Fibroblast of skin of back (primary cell): Measurements from ENCODE around the gene ANO2.

Experiments used
- DNase-seq: peaks from one replicate; pipeline ENCODE4 v3.0.0-alpha.2; 2013

Gene ANO2

DNA sequence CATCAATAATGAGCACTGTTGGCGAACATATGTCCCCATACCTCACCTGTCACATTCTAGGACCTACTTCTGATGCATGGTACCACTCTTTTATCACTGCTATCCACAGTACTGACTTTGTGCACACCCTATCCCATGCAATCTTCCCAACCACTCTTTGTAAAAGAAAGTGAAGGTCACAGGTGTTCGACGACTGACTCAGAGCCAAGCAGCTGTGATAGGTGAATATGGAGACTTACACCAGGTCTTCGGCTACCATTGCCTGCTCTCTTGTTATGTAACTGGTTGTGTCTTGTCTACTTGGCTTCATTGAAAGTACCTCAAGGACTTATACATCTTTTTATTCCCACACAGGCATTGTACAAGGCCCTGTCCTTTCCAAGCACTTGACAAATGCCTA, 169.0 kb downstream of the ANO2 start:
- DNase-seq = no peak

DNA sequence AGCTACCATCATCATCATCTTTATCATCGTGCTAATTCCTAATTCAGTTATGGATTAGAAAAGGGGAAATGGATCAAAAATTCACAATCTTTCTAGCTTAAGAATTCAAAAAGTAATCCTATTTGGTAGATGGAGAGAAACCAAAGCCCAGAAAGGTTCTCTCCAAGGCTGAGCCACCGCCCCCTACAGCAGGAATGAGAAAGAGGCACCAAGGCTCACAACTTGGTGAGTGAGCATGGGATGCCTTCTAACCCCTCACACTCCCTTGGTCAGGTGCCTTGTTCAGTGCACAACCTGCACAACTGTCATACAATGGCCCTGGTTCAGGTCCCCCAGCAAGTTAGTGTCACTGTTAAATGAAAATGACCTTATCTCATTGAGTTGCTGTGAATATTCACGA, 171.5 kb downstream of the ANO2 start:
- DNase-seq = no peak

DNA sequence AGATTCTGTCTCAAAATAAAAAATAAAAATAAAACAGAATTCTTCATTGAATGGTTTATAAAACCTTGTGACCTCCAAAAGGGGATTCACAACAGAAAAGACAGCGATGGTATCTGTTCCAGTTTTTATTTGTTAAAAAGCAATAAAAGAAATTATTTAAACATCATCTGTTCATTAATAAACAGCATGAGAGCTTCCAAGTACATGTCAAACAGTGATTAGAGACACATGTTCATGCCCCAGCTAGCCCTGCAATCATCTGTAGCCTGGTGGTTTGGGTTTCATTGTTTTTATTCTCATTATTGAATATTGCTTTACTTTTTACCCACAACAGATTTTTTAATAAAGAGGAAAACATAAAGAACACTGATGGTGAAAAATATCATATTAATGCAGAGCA, 173.3 kb downstream of the ANO2 start:
- no peak for DNase-seq

DNA sequence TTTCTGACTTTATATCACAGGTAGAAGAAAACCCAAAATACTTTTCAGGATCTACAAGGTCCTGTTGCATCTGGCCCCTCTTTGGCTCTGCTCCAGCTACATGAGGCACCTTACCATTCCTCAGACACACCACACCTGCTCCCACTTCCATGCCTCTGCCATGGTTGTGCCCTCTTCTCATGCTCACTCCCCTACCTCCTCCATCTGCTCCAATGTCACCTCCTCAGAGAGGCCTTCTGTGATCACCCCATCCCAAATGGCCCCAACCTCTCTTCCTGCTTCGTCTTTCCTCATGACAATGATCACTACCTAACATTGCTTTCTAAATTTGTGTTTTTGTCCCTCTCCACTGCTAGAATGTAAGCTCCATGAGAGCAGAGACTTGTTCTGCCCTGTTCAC, 174.3 kb downstream of the ANO2 start:
- no peak for DNase-seq

DNA sequence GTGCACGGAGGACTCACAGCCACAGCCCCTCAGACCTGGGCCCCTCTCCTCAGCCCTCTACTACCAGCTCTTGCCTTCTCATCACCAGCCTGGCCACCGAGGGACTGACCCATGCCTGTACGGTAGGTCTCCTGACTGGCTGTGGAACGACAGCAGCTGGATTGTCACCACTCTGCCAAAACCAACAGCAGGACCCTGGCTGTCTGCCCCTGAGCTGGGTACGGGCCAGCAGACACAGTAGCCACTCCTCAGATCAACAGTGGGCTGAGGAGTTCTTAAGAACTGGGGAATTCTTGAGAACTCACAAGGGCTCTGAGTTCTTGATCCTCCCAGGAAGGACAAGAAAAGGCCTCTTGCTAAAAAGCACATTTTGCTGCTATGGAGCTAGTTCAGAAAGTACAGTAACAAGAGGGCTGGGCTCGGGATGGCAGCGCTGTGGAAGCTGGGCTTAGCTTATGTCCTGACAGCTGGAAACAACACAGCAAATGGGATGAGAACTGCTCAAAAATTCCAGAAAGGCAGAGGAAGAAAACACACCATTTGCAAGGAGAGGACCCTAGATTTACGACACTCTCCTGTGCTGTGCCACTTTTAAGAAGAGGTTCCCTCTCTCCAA, 176.4 kb downstream of the ANO2 start:
- no peak for DNase-seq

DNA sequence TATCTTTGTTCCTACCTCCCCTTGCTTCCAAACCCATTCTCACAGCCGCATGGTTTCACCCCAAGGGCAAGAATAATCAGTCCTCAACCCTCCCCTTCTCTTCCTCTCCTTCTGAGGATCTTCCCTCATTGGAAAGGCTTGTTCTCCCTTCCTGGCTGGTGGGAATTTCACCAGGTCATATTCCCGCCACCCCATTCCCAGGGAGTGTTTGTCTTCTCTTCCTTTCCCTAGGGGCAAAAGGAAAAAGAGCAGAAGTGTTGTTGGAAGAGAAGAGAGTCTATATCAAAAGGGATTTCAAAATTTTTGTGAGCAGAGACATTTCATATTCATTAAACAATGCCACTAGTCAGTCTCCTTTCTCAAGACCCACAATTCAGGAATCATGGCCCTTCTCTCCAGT, 176.9 kb downstream of the ANO2 start:
- DNase-seq = no peak

DNA sequence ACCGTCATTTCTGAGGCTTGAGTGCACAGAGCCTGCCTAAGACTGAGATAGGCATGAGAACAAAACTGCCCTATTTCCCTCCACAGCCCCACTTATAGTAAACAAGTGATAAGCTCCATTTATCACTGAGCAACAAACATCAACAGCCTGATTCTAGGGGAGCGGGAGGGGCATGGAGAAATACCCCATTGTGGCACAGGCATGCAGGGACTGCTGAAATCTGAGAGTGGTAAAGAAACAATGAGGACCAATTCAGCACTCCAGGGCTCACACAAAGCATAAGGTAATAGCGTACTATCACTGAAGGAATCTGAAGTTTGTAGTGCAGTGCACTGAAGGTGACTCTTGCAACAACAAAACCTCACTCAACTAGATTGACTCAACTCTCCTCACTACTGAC, 186.7 kb downstream of the ANO2 start:
- DNase-seq = no peak

DNA sequence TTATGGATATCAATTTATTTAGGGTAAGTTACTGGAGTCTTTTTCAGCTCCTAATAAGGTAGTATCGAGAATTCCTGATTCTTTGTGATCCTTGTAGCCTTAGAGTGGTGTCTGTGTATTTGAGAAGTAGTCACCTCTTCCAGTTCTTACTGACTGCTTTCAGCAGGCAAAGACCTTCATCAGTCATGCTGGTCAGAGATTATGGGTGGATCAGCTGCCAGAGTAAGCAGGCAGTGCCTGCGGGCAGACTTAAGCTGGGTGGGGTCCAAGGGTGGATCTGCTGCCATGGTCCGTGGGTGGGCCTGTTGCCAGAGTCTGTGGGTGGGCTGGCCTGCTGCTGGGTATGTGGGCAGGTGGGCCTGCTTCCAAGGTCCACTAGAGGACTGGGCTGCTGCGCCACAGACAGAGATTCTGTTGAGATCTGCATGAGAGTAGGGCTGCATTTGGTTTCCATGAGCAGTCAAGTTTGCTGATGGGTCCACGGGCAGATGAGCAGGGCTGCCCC, 188.7 kb downstream of the ANO2 start:
- DNase-seq = no peak

DNA sequence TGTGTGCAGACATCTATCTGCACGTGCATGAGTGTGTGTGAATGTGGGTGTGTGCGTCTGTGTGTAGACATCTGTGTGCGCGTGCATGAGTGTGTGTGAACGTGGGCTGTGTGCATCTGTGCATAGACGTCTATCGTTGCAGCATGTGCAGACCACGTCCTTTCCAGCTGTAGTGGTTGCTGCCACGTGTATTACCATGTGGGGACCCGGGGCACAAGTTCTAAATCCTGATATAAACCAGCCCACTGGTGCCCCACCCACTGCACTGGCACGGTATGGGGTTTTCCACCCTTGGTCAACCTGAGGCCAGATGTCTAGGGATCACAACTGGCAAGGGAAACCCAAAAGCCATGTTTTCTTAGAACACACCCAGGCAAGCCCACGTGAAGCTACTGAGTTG, 197.0 kb downstream of the ANO2 start:
- no peak for DNase-seq

DNA sequence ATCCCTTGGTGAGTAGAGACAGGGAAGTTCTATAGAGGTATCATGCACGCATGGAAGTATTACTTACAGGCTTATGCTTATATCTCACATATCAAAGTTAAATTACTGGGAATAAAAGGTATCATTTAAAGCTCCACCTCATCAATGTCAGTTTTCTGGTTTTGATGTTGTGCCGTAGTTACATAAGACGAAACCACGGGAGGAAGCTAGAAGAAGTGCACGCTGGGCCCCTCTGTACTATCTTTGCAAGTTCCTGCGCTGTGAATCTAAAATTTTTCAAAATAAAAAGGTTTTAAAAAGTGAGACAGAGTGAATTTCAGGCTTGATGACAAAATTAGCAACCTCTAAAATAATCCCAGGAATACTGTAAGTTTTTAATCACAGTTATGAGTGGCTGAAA, 198.1 kb downstream of the ANO2 start:
- no peak for DNase-seq

DNA sequence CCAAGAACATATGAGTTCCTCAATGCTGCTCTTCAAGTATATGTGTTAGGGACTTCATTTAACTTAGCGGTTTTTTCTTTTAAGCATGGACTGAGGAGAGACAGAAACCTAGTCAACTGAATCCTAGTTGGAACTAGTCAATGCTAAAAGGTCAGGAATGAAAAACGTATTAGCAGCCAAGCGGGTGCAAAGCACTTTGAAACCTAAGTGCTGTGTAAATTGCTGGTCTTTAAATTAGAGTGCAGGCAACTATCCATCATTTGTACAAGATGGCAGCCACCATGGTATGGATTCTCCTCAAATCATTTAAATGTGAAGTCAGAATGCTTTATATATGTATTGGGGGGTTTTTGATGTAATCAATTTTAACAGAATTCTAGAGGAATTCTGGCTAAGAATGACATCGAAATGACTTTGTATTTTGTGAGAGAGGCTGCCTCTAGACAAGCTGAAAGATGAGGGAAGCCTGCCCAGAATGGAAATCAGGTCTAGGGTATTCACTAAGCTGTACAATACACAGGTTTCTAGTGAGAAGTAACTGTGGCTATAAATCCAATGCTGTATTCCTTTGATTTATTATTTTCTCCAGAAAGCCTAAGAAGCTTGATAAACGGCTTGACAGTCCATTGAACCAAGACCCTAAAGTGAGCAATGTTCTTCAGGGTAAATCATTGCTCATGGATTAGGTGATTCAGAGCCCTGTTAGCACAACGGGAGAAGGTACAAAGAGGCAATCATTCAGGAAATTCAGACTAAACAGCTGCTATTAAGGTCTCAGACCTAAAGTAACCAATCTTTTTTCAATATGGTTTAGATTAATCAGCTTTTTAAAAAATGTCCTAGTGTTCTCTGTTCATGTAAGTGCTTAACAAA, 198.8 kb downstream of the ANO2 start:
- no peak for DNase-seq

DNA sequence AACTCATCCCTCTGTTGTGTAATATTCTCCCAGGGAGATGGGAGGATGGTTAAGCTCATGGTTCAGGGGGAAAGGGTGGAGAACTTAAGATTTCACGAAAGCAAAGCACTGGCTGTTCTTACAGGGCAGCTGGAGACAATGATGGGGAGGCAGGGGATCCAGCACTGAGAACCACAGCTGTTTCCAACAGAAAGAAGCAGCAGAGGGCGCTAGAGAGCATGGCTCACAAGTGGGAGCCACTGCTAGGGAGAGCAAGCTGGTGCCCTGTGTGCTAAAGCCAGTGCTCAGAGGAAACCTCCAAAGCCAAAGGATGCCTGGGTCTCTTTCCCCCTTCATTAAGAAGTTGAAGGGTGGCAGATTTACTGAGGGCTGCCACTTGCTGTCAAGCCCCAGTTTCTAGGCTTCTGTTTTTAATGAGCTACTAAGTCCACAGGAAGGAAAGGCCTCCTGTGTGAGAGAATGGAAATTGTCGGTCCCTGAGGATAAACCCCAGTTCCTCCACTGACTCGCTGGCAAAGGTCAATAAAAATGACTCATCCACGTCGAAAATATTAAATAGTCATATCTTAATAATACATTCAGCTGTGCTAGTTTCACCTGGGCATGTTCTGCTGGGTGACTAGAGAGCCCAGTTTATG, 199.7 kb downstream of the ANO2 start:
- DNase-seq = peak; percentile 61

DNA sequence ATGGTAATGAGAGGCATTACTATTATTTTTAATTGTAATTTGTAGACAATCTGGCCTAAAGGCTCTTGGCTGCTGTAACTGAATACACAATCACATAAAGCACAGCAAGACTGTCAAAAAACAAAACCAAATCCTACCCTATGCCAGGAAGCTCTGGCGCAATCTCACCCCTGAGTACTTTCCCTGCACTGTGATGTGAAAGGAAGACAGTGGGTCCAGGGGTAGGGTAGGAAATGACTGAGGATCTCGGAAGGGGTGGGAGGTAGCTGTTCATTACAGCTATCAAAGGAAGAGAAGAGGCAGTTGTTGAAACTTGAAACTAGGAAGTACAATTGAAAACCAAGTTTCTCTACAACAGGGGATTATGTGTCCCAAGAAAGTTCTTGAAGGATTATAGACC, 202.8 kb downstream of the ANO2 start:
- DNase-seq = no peak

DNA sequence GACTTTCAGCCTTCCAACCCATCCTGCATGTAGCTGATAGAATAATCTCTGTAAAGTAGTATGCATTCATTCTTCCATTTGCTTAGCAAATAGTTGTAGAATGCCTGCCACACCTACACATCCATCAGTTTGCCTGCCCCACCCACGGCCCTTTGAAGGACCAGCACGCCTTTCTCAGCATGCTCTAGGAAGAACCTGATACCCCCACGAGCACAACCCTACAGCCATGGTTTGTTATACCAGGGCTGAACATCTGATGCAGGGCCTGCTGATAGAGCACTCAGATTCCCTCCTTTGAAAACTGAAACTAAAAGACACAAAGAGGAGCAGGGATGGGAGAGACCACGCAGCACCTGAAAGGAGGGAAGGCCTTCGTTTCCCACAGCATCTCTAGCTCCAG, 205.1 kb downstream of the ANO2 start:
- DNase-seq = no peak

DNA sequence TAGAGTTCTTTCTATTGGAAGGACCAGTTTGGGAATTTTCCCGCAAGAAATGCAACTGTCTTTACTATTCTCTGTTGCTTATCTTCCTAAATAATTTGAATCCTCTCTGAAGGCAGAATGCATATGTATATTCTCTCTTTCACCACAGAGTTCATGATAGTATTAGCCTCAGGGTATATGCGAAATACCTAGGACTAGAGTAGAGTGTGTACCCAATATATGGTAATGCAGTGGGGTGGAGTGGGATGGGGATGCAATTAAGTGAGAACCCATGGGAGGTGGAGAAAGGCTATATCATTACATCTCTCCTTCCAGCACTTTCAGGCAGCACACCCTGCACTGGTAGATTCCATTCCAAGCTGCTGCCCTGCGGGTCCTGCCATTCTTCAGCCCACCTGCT, 207.3 kb downstream of the ANO2 start:
- DNase-seq = no peak

DNA sequence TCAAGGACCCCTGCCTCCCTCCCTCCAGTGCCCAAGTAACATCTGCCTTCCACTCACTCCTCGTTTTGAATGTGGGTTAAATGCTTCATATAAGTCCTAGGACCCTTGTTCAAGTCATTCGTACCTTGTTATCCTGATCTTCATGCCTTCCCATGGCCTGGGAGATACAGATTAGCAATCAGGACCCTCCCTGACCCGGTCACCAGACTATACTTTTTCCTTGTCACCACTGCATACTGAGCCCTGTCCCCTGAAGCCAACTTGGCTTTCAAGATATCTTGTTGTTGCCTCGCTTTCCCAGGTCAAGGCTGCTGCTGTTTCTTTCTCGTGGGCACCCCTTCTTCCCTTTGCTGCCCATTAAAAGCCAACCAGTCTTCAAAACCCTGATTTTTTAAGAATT, 208.5 kb downstream of the ANO2 start:
- no peak for DNase-seq

DNA sequence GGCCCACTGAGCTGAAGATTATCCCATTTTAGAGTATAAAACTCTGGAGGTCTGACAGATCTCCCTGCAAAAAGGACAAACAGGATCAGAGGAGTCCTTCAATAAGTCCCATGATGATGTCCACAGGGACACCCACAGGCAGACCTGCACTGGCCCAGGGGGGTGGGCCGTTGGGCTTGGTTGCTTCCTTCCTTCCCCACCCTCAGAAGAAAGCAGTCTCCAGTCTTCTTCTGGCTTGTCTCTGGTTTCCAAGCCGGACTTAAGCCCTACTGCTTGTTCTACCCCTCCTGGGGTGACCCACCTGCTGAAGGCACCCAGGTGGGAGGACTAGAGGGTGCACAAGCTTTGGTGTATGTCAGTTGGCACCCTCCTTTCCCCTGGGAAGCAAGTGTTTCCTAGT, 209.0 kb downstream of the ANO2 start:
- no peak for DNase-seq

DNA sequence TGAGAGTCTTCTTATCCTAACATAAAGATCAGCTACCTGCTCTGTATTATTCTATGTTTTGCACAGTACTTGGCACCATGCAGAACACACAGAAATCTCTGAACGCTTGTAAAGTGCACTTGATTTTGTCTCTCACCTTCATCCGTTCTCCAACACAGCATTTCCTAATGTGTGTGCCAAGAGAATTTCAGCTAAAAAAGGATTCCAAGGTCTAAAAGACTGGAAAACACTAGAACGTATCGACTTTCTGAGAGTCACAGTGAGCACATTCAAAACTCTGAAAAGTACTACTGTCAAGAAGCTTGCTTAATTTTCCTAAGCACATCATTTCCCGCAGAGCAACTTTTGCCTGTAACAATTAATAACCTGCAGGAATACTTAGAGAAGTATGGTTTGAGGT, 211.1 kb downstream of the ANO2 start:
- no peak for DNase-seq

DNA sequence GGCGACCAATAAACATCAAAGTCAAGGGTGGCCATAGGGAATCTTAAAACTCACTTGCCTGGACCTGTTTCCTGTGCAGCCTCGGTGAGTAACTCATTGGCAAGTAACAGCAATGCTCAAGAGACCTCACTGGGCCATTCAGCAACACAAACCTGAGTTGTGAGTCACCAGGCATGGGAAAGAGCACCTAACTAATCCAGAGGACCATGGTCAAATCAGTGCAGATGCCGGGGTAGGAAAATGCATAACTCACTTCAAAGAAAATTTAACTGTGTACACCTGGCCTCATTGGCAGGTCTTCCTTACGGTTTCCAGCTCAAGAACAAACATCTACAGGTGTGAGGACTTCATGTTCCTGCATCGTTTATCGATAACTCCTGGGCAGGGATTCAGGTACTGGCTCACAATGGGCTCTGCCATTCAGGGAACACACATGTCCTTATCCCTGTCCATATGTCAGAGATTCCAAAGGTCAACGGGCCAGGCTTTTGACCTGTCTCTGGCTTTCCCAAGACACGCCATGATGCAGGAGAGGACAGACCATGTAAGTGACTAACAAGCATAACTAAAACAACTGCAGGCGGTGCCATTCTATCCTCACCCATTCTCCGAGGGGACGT, 211.8 kb downstream of the ANO2 start:
- peak; percentile 27 for DNase-seq

DNA sequence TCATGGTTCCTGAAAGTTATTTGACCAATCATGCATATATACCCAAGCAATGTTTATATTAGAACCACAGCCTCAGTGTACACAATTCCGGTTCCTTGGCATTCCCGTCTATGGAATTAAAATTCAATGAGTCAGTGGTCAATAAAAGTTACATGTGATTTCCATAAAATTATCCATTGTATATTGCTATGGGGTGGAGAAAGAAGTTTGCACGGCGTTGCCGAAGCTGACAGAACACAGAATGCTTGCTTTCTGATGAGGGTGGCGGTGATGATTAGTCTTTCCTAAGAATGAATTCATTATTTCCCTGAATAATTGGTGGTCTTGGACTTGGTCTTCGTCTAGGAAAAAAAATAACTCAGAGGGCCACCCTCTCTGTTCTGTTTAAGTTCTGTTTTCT, 214.1 kb downstream of the ANO2 start:
- peak; percentile 12 for DNase-seq

DNA sequence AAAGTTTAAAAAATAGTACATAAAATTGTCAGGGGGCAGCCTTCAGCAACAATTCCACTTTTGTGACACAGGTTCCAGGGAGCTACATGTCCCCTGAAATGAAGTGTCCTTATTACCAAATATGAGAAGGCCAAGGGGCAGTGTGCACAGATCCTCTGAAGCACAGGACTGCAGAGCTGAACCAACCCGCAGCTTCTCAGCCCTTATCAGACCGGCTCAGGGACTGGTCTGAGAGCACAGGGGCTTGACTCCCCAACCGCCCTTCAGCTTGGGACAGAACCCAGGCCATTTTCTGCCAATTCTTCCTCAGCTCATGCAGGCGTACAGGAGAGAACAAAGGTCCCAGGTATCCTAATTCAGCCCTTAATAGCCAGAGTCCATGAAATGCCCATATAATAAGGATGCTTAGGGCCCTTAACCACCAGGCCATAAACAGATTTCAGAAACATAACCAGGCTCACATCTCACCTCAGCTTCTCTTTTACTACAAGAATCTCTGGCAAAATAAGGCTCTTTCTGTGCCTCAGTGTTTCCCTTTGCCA, 221.3 kb downstream of the ANO2 start:
- no peak for DNase-seq

DNA sequence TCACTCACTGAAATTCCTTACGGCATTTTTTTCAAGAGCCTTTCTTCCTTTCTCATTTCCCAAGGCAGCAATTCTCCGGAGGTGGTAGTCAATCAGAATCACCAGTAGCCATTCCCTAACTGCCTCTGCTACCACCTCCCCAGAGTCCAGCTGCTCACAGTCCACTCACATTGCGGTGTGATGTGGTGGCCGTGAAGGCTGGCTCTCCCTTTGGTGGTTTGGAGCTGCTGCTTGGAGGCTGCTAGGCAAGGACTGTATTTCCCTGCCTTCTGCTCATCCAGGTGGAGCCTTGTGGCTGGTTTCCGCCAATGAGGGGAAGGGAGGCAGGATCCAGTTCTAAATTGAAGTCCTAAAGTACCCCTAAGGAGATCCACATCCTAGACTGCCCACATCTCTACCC, 222.0 kb downstream of the ANO2 start:
- no peak for DNase-seq

DNA sequence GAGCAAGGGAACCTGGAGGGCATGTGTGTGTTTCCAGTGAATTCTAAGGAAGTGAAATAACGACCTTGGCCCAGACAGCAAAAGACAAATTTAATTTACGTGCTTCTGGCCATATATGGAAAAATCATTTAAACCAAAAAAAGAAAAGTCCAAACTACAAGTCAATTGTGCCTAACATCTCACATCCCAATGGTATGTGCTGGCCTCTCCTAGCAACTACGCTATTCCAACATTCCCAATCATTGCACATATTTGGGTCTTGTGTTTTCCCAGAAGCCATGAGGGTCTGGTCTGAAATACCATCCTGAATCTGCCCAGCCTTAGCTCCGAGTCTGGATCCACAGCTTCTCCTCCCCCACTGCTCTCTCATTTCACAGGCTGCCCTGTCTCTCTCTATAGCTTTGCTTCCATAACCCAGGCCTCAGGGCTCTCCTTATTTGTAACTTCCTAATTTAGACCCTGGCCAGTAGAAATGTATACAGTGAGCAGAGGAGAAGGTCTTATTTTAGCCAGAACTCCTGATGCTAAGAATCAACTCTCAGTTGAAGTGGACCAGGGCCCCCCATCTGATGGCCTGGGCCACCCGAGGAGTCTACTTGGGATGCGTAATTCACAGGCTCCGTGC, 224.6 kb downstream of the ANO2 start:
- peak; percentile 13 for DNase-seq
